Endothelial cell of umbilical vein (primary cell): ENCODE results near the gene LYRM2. TPM values are rescaled to one million over a fixed set of nuclear protein-coding genes. Genes with fewer than 3 reads are reported as not detected.

Experiments used
- BruUV-seq: library from RNA; stranded (reverse); fragments of 400-500 nt; replicated peaks from 2 replicates; lab custom pipeline; 2021; lab: Mats Ljungman, UMichigan
- CTCF ChIA-PET: fragments of 300-600, 350-600 bp; sonication (Branson Sonifier 250); formaldehyde crosslinking; loops from one replicate; lab custom pipeline; 2021; ENCODE audit warnings: antibody characterized with exemption, inconsistent platforms; lab: Charles Lee
- POLR2A ChIA-PET: fragments of 300-600, 350-600 bp; sonication (Branson Sonifier 250); formaldehyde crosslinking; loops from one replicate; lab custom pipeline; 2021; ENCODE audit warnings: antibody characterized with exemption, inconsistent platforms; lab: Charles Lee
- DNase-seq: peaks from one replicate; pipeline ENCODE4 v3.0.0-alpha.2; 2011; ENCODE audit warnings: low read depth, low spot score
- FAIRE-seq: peaks from 2 replicates; lab custom pipeline; 2011; peaks lifted over from hg19 to GRCh38; lab: Jason Lieb, UNC
- H2AFZ ChIP-seq: 2 replicates; pipeline ENCODE4 v1.6.0; 2012; ENCODE audit warnings: low read depth, low read length, control low read depth, inconsistent platforms
- H3K27ac ChIP-seq: 2 replicates; pipeline ENCODE4 v1.5.1; 2011; ENCODE audit warnings: low read depth, mild to moderate bottlenecking, control low read depth, low read length, moderate library complexity; ENCODE audit not compliant: insufficient read depth
- H3K27me3 ChIP-seq, 2 experiments: 2 replicates each; pipeline versions ENCODE4 v1.6.0 to v1.6.1; 2011; ENCODE audit warnings: low read length in 2 of 2, mixed read lengths in 1 of 2; ENCODE audit not compliant: control insufficient read depth in 2 of 2, insufficient read depth in 2 of 2
- H3K36me3 ChIP-seq, 2 experiments: 2 replicates in 1 of 2; 3 replicates in 1 of 2; pipeline ENCODE4 v1.5.1; 2011; ENCODE audit warnings: low read length in 2 of 2, mild to moderate bottlenecking in 1 of 2, moderate library complexity in 1 of 2; ENCODE audit not compliant: control insufficient read depth in 2 of 2, insufficient read depth in 2 of 2; ENCODE audit errors: extremely low read depth in 1 of 2
- H3K4me1 ChIP-seq: 3 replicates; pipeline ENCODE4 v1.5.1; 2011; ENCODE audit warnings: mild to moderate bottlenecking, low read length; ENCODE audit not compliant: control insufficient read depth, insufficient read depth; ENCODE audit errors: extremely low read depth
- H3K4me2 ChIP-seq: 2 replicates; pipeline ENCODE4 v1.6.1; 2011; ENCODE audit warnings: low read length, control low read depth, mixed read lengths; ENCODE audit not compliant: insufficient read depth
- H3K4me3 ChIP-seq, 3 experiments: fragments of 200-600 bp in 1 of 3; sonication (generic), shearing (Covaris generic) in 1 of 3; replicated peaks in 1 of 3; 2 replicates each; pipeline ENCODE4 v1.5.1; 2011 to 2016; ENCODE audit warnings: control low read depth in 3 of 3, low read length in 3 of 3, mild to moderate bottlenecking in 2 of 3, inconsistent platforms in 1 of 3, low read depth in 1 of 3, moderate library complexity in 1 of 3; ENCODE audit not compliant: insufficient read depth in 1 of 3
- H3K79me2 ChIP-seq: 2 replicates; pipeline ENCODE4 v1.6.0; 2012; ENCODE audit warnings: low read length, inconsistent platforms; ENCODE audit not compliant: control insufficient read depth, insufficient read depth
- H3K9ac ChIP-seq: replicated peaks from 2 replicates; pipeline ENCODE3; 2011; ENCODE audit warnings: low read length, control low read depth; ENCODE audit not compliant: insufficient read depth; ENCODE audit errors: extremely low read depth
- H3K9me1 ChIP-seq: replicated peaks from 3 replicates; pipeline ENCODE4 v1.6.0; 2011; ENCODE audit warnings: mild to moderate bottlenecking, low read length; ENCODE audit not compliant: control insufficient read depth, insufficient read depth; ENCODE audit errors: extremely low read depth
- H3K9me3 ChIP-seq: replicated peaks from 2 replicates; pipeline ENCODE4 v1.5.1; 2012; ENCODE audit warnings: low read length, inconsistent platforms; ENCODE audit not compliant: control insufficient read depth, insufficient read depth
- H4K20me1 ChIP-seq: replicated peaks from 2 replicates; pipeline ENCODE3; 2011; ENCODE audit warnings: mild to moderate bottlenecking, low read length; ENCODE audit not compliant: control insufficient read depth, insufficient read depth; ENCODE audit errors: extremely low read depth
- CTCF ChIP-seq, 2 donors: IDR thresholded peaks; 1 replicate in 1 of 2; 2 replicates in 1 of 2; pipeline ENCODE4 v1.5.1; 2011; ENCODE audit warnings: low read length in 2 of 2, mild to moderate bottlenecking in 2 of 2, moderate library complexity in 2 of 2, control low read depth in 1 of 2, inconsistent platforms in 1 of 2, low read depth in 1 of 2; ENCODE audit not compliant: insufficient read depth in 1 of 2; ENCODE audit errors: extremely low read depth in 1 of 2
- EZH2 ChIP-seq: IDR thresholded peaks from 2 replicates; pipeline ENCODE4 v1.6.1; 2012; ENCODE audit warnings: borderline replicate concordance, low read depth, mild to moderate bottlenecking, moderate library complexity, low read length, inconsistent platforms; ENCODE audit not compliant: severe bottlenecking
- FOS ChIP-seq: IDR thresholded peaks from 2 replicates; pipeline ENCODE4 v1.6.1; 2011; ENCODE audit warnings: mild to moderate bottlenecking, low read length, moderate library complexity, borderline replicate concordance; ENCODE audit not compliant: insufficient read depth
- GATA2 ChIP-seq: IDR thresholded peaks from 2 replicates; pipeline ENCODE4 v1.7.0; 2011; ENCODE audit warnings: low read depth, mild to moderate bottlenecking, moderate library complexity, mixed read lengths, low read length; ENCODE audit not compliant: insufficient read length, insufficient read depth
- JUN ChIP-seq: IDR thresholded peaks from 2 replicates; pipeline ENCODE4 v1.6.1; 2011; ENCODE audit warnings: borderline replicate concordance, low read depth; ENCODE audit not compliant: insufficient read length, insufficient read depth
- MAX ChIP-seq: IDR thresholded peaks from 2 replicates; pipeline ENCODE4 v1.6.1; 2011; ENCODE audit not compliant: insufficient read depth, insufficient read length
- MYC ChIP-seq: IDR thresholded peaks from one replicate; pipeline ENCODE4 v1.6.1; 2011; ENCODE audit warnings: mild to moderate bottlenecking, low read depth, low read length
- POLR2A ChIP-seq: IDR thresholded peaks from 2 replicates; pipeline ENCODE4 v1.6.1; 2012; ENCODE audit warnings: low read depth, mild to moderate bottlenecking, control low read depth, low read length
- POLR2AphosphoS5 ChIP-seq: IDR thresholded peaks from 2 replicates; pipeline ENCODE4 v1.6.1; 2012; ENCODE audit warnings: low read depth, mild to moderate bottlenecking, control low read depth, low read length, moderate library complexity; ENCODE audit not compliant: insufficient read depth
- dilution Hi-C: fragments of 300-500 bp; cut with MboI; formaldehyde crosslinking; loops from one replicate; pipeline ENCODE4 v1.15.0; 2019; ENCODE audit warnings: low sequenced_read_pairs; ENCODE audit not compliant: extremely low pct_ligation_motif_present
- intact Hi-C: fragments of 100-400 bp; cut with micrococcal nuclease; formaldehyde crosslinking; loops from one replicate; pipeline ENCODE4 v1.10.0; 2022
- polyA plus RNA-seq, 4 experiments: library from polyadenylated mRNA; depleted of rRNA in 3 of 4; stranded (reverse) in 3 of 4; unstranded in 1 of 4; fragments of >200 nt; gene quantifications; 2 replicates each; pipeline versions ENCODE4 v1.2.1 to v1.2.3, GENCODE V29; 2011 to 2012; ENCODE audit warnings: missing spikeins in 1 of 4
- total RNA-seq: library from RNA; stranded (reverse); gene quantifications from 2 replicates; pipeline ENCODE4 v1.2.3, GENCODE V29; 2021

Gene LYRM2
- total and polyA plus RNA-seq, 2 donors (not counting 3 experiments of a cell fraction or from before 2014, with no cell fraction given), result 11.8 to 41.9 TPM

GRCh38 chr6:89583559-89583958 is 55.0 kb downstream of the LYRM2 start:
- Histone ChIP-seq H3K27ac (no peak overlapping the region), H3K4me3 (no peak overlapping the region), H3K4me2 (no peak overlapping the region), H3K9ac (no peak overlapping the region), H3K9me1 (no peaks in the 10 kb centered on the region), H3K36me3 (no peaks in the 10 kb centered on the region), H3K27me3 (no peaks in the 10 kb centered on the region), H3K9me3 (no peaks in the 10 kb centered on the region), H3K79me2 (no peaks in the 10 kb centered on the region), H3K4me1 (no peaks in the 10 kb centered on the region), H2AFZ (no peak overlapping the region), H4K20me1 (no peaks in the 10 kb centered on the region)
- no peak for DNase-seq
- dilution Hi-C loops, result no loop called here
- TF ChIP-seq EZH2, result no peak
- no peak for TF ChIP-seq MAX
- POLR2A ChIA-PET, result no interaction called here
- no peak for FAIRE-seq
- CTCF ChIA-PET, result no interaction called here
- no TSS peak for BruUV-seq
- intact Hi-C loops, result no loop called here

DNA sequence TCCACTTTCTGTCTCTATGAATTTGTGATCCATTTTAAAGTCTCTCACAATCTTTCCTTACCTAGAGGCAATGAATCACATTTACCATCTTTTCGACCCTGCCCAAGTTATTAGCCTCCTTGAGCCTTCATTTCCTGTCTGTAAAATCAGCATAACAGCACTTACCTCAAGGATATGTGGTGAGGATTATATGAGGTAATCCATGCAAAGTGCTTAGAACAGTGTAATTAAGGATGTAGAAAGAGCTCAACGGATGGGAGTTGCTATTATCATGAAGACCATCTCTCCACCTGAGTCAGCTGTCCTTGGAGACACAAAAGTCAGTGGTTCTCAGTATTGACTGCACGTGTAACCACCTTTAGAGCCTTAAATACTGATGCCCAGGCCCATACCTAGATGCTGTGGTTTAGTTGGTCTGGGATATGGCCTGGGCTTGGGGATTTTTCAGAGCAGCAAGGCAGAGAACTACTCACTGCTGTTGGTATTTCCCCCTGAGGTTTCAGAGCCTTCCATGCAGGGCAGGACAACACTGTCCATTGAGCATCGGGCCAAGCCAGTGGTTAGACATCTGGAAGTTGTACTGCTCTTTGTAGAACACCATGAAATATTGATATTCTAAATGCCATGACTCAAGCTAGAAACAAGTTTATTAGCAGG is 55.8 kb downstream of the LYRM2 start:
- TF ChIP-seq JUN, result no peak
- no peak for TF ChIP-seq POLR2AphosphoS5
- TF ChIP-seq EZH2, result no peak
- TF ChIP-seq MYC, result no peak
- no peak for TF ChIP-seq POLR2A
- TF ChIP-seq FOS, result no peak
- TF ChIP-seq GATA2, result no peak
- no peak for TF ChIP-seq CTCF (IDR thresholded peaks at IDR 0.05; ENCODE audit: extremely low read depth in 1 of 2, insufficient read depth in 1 of 2, low read depth in 1 of 2, low read length in 2 of 2)
- Histone ChIP-seq H3K27me3 (no peaks in the 10 kb centered on the region), H3K4me1 (no peaks in the 10 kb centered on the region), H3K4me3 (no peak overlapping the region), H3K9ac (no peak overlapping the region), H3K9me1 (no peaks in the 10 kb centered on the region), H3K36me3 (no peaks in the 10 kb centered on the region), H3K9me3 (no peaks in the 10 kb centered on the region), H4K20me1 (no peaks in the 10 kb centered on the region), H3K27ac (no peak overlapping the region), H2AFZ (no peak overlapping the region), H3K4me2 (no peak overlapping the region), H3K79me2 (no peaks in the 10 kb centered on the region)
- intact Hi-C loops, result no loop called here
- dilution Hi-C loops, result no loop called here
- CTCF ChIA-PET, result no interaction called here
- BruUV-seq, result no TSS peak
- FAIRE-seq (no peak), DNase-seq (no peak)
- POLR2A ChIA-PET, result no interaction called here
